Measurements from ENCODE around the gene LSM11. TPM values are rescaled to one million over a fixed set of nuclear protein-coding genes. Genes with fewer than 3 reads are reported as not detected.

The LSM11 gene
- total RNA-seq, 1 donor from 2014 or later, result 41.2 TPM

- DNase-seq (ENCODE audit: low spot score), result no peak
Measured at GRCh38 chr5:157767689-157768088, 24.2 kb downstream of the LSM11 start.

DNA sequence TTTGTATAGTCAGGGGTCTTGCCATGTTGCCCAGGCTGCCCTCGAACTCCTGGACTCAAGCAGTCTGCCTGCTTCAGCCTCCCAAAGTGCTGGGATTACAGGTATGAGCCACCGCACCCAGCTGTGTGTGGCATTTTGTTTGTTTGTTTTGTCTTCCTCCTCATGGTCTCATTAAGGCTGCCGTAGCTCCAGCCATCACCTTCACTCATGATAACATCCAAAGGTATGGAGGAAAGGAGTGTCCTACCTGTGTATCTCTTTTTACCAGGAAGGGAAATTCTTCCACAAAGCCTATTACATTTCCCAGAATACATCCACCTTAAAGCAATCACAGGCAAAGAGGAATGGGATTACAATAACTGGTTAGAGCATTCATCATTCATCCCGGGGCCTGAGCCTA lies 27.2 kb downstream of the LSM11 start:
- no peak for DNase-seq (ENCODE audit: low spot score)

DNA sequence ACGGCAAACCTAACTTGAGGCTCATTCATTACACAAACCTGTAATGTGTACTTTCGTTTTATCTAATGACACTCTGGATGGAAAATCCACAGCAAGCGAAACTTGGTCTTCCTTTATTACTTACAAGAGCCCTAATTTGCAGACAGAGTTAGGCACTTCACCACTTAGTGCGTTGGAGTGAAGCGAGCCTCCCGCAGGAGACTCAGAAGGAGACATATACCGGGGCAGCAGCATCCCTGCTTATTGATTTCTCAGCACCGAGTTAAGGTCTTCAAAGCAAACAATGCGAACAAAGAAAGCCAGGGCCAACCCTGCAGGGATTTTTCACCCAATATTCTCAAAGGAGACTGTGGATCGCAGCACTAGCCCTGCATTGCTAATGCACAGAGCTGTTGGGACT lies 28.6 kb downstream of the LSM11 start:
- no peak for DNase-seq (ENCODE audit: low spot score)

DNA sequence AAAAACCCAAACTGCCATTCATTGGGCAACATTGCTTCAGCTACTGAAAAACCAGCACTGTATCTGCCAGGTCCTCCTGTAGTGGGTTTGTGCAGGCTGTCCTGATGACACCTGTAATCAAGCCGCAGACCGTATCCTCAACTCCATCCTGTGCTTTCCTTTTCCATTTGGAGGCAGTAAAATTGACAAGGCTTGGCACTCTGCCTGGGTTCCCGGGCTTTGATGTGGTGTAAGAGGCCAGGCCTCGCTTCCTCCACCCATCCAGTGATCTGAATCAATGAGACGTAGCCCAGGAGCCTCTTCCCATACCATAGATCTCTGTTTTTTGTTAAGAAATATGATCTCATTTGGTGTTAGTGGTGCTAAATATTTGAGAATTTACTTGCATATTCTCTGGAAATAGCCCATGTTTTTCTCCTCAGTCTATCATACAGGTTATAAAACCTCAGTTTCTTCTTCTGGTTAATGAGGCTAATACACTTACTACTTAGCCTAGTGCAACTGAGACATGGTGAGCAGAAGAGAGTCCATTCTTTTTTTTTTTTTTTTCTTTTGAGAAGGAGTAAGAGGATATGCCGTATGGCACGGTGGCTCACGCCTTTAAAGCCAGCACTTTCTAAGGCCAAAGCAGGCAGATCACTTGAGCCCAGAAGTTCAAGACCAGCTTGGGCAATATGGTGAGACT lies 34.8 kb downstream of the LSM11 start:
- peak; percentile 79 for DNase-seq (ENCODE audit: low spot score)

DNA sequence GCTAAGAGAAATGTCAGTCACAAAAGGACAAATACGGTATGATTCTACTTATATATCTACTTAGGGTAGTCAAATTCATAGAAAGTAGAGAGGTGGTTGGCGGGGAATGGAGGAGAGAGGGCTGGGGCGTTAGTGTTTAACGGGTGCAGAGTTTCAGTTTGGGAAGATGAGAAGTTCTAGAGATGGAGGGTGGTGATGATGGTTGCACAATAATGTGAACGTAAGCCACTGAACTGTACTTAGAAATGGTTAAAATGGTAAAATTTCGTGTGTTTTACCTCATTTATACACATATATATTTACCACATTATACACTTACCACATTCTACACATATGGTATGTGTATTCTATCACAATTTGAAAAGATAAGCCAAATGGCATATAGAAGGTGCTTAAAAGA lies 35.7 kb downstream of the LSM11 start:
- DNase-seq (ENCODE audit: low spot score), result no peak

GRCh38 chr5:157785801-157786200 lies 42.3 kb downstream of the LSM11 start:
- DNase-seq (ENCODE audit: low spot score), result no peak

- no peak for DNase-seq (ENCODE audit: low spot score)
Measured at GRCh38 chr5:157793301-157793700, 49.8 kb downstream of the LSM11 start.

DNA sequence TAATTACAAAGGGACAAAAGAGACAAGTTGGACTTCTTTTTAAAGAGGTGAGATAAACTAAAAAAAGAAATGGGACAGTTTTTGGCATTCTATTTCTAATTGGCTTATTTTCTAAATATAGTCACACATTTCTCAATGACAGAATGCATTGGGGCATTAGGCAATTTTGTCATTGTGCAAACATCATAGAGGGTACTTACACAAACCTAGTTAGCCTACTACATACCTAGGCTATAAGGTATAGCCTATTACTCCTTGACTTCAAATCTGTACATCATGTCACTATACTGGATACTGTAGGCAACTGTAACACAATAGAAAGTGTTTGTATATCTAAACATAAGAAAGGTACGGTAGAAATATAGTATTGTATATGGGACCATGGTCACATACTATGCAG lies 56.1 kb downstream of the LSM11 start:
- DNase-seq (ENCODE audit: low spot score), result no peak

DNA sequence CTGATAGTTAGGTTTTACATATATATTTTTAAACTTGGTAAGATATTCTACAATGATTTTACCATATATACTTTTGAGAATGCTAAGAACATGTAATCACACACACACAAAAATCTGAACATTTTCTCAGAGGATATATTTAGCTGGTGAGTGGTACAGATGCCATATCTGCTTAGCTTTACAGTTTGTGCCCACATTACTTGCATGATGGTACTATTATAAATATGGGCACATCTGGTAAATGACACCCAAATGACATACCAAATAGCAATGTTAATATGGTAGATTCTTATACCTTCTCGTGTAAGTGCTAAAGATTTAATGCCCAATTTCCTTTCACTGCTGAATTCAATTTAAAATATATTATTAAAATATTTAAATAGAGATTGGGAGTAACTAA lies 56.6 kb downstream of the LSM11 start:
- DNase-seq (ENCODE audit: low spot score), result no peak

DNA sequence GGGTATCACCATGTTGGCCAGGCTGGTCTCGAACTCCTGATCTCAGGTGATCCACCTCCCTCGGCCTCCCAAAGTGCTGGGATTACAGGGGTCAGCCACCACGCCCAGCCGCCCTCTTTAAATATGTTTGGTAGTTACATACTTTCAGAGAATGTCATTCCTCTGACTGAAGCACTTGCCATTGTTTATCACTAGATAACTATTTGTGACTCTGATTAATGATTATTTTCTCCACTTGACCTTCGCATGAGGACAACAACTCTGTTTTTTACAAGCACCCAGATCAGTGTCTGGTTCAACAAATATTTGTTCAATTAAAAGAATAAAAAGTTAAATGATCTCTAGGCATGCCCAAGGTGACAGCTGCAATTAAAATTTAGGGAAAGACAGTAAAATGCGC lies 59.2 kb downstream of the LSM11 start:
- DNase-seq (ENCODE audit: low spot score), result no peak

- DNase-seq (ENCODE audit: low spot score), result no peak
Measured at GRCh38 chr5:157808043-157808442, 64.5 kb downstream of the LSM11 start.

Other genes starting within 250 kb of the LSM11 start
- gene ADAM19, start 167.9 kb upstream of the LSM11 start, total RNA-seq (ENCODE audit: insufficient read depth, low replicate concordance), result 88.1 TPM
- gene SOX30, start 91.3 kb upstream of the LSM11 start, total RNA-seq (ENCODE audit: insufficient read depth, low replicate concordance), result 6.3 TPM
- not detected for gene C5orf52, start 72.2 kb upstream of the LSM11 start, total RNA-seq (ENCODE audit: insufficient read depth, low replicate concordance)
- gene THG1L, start 12.3 kb upstream of the LSM11 start, total RNA-seq (ENCODE audit: insufficient read depth, low replicate concordance), result 15.4 TPM
- 69.3 TPM for gene CLINT1, start 115.4 kb downstream of the LSM11 start, total RNA-seq (ENCODE audit: insufficient read depth, low replicate concordance)

Data from umbilical cord (tissue), 2 donors.